Measurements from ENCODE around the gene POLE3. TPM values are rescaled to one million over a fixed set of nuclear protein-coding genes. Genes with fewer than 3 reads are reported as not detected.
A peak's percentile ranks its signal among the peaks of the same experiment; 100 is the strongest.

The POLE3 gene
- total and polyA plus RNA-seq, 5 experiments from 2014 or later = 59.5 to 138 (median 116) TPM

- DNase-seq (no peak), ATAC-seq (no peak)
- peaks cover 16 to 40% (median 37%) of the 10 kb centered on the region in 4 donors for H3K4me1 Mint-ChIP-seq
- peak overlapping the region; percentile 68 to 98 (median 82) for H3K4me3 Mint-ChIP-seq
- H3K36me3 Mint-ChIP-seq = peaks cover 0 to 16% (median 0%) of the 10 kb centered on the region in 3 donors
- no peaks in the 10 kb centered on the region for H3K9me3 Mint-ChIP-seq
- peak overlapping the region in 4 of 10 donors; percentile 15 to 74 (median 67) for H3K27ac Mint-ChIP-seq
- no peaks in the 10 kb centered on the region for H3K27me3 Mint-ChIP-seq
- POLR2A ChIA-PET = interaction anchor here (4.6 kb wide), 1 partner anchor 11 kb away, joined by 62 read pairs; the partner anchor contains the start of genes C9orf43 and POLE3
Measured at GRCh38 chr9:113399646-113400200, 10.8 kb downstream of the POLE3 start.

- H3K4me1 Mint-ChIP-seq = peaks cover 16 to 40% (median 35%) of the 10 kb centered on the region in 4 donors
- peak overlapping the region in 7 of 10 donors; percentile 25 to 98 (median 68) for H3K4me3 Mint-ChIP-seq
- H3K27me3 Mint-ChIP-seq = no peaks in the 10 kb centered on the region
- POLR2A ChIA-PET = interaction anchor here (4.6 kb wide), 1 partner anchor 12 kb away, joined by 62 read pairs; the partner anchor contains the start of genes C9orf43 and POLE3
- no peak overlapping the region for H3K27ac Mint-ChIP-seq
- H3K36me3 Mint-ChIP-seq = peaks cover 0 to 15% (median 0%) of the 10 kb centered on the region in 3 donors
- DNase-seq (no peak), ATAC-seq (no peak)
- H3K9me3 Mint-ChIP-seq = no peaks in the 10 kb centered on the region
Measured at GRCh38 chr9:113398796-113399195, 11.7 kb downstream of the POLE3 start.

- no peak overlapping the region for H3K4me3 Mint-ChIP-seq
- POLR2A ChIA-PET = no interaction called here
- ATAC-seq = no peak
- peak overlapping the region in 1 of 10 donors; percentile 28 for H3K27ac Mint-ChIP-seq
- H3K36me3 Mint-ChIP-seq = peaks cover 0 to 29% (median 0%) of the 10 kb centered on the region in 3 donors
- no peaks in the 10 kb centered on the region for H3K9me3 Mint-ChIP-seq
- H3K4me1 Mint-ChIP-seq = peaks cover 16 to 40% (median 33%) of the 10 kb centered on the region in 4 donors
- H3K27me3 Mint-ChIP-seq = no peaks in the 10 kb centered on the region
- no peak for DNase-seq
Measured at GRCh38 chr9:113397203-113397631, 13.3 kb downstream of the POLE3 start.

- H3K36me3 Mint-ChIP-seq = peaks cover 0 to 46% (median 5%) of the 10 kb centered on the region in 3 donors
- no peak overlapping the region for H3K4me3 Mint-ChIP-seq
- POLR2A ChIA-PET = no interaction called here
- DNase-seq (no peak), ATAC-seq (no peak)
- peaks cover 12 to 28% (median 22%) of the 10 kb centered on the region in 4 donors for H3K4me1 Mint-ChIP-seq
- no peaks in the 10 kb centered on the region for H3K9me3 Mint-ChIP-seq
- H3K27ac Mint-ChIP-seq = peak overlapping the region in 1 of 10 donors; percentile 38
- no peaks in the 10 kb centered on the region for H3K27me3 Mint-ChIP-seq
Measured at GRCh38 chr9:113395000-113395861, 15.2 kb downstream of the POLE3 start.

- DNase-seq = no peak
- H3K27ac Mint-ChIP-seq = no peak overlapping the region
- POLR2A ChIA-PET = no interaction called here
- ATAC-seq = no peak
- H3K9me3 Mint-ChIP-seq = no peaks in the 10 kb centered on the region
- no peaks in the 10 kb centered on the region for H3K27me3 Mint-ChIP-seq
- H3K4me3 Mint-ChIP-seq = no peak overlapping the region
- peaks cover 0 to 60% (median 9%) of the 10 kb centered on the region in 3 donors for H3K36me3 Mint-ChIP-seq
- H3K4me1 Mint-ChIP-seq = peaks cover 7 to 12% (median 9%) of the 10 kb centered on the region in 4 donors
Measured at GRCh38 chr9:113393281-113393680, 17.2 kb downstream of the POLE3 start.

GRCh38 chr9:113391917-113392316, 18.6 kb downstream of the POLE3 start:
- H3K27ac Mint-ChIP-seq = peak overlapping the region in 1 of 10 donors; percentile 38
- ATAC-seq (no peak), DNase-seq (no peak)
- H3K27me3 Mint-ChIP-seq = no peaks in the 10 kb centered on the region
- POLR2A ChIA-PET = no interaction called here
- peaks cover 0 to 72% (median 21%) of the 10 kb centered on the region in 3 donors for H3K36me3 Mint-ChIP-seq
- peaks cover 3 to 12% (median 9%) of the 10 kb centered on the region in 4 donors for H3K4me1 Mint-ChIP-seq
- no peaks in the 10 kb centered on the region for H3K9me3 Mint-ChIP-seq
- H3K4me3 Mint-ChIP-seq = peak overlapping the region in 1 of 10 donors; percentile 15

- Mint-ChIP-seq H3K4me3 (no peak overlapping the region), H3K36me3 (peaks cover 0 to 62% (median 21%) of the 10 kb centered on the region in 3 donors), H3K27ac (peak overlapping the region in 1 of 10 donors; percentile 33), H3K9me3 (no peaks in the 10 kb centered on the region), H3K27me3 (no peaks in the 10 kb centered on the region), H3K4me1 (peaks cover 0 to 2% (median under 1%) of the 10 kb centered on the region in 4 donors)
- DNase-seq (no peak), ATAC-seq (no peak)
- POLR2A ChIA-PET = no interaction called here
Measured at GRCh38 chr9:113390192-113390960, 20.1 kb downstream of the POLE3 start.

GRCh38 chr9:113389451-113389850, 21.0 kb downstream of the POLE3 start:
- no peak for ATAC-seq
- POLR2A ChIA-PET = interaction anchor here (0.5 kb wide), 1 partner anchor 14 kb away, joined by 4 read pairs; no protein-coding TSS in a partner anchor
- Mint-ChIP-seq H3K27me3 (no peaks in the 10 kb centered on the region), H3K4me1 (no peaks in the 10 kb centered on the region), H3K9me3 (no peaks in the 10 kb centered on the region), H3K27ac (no peak overlapping the region), H3K36me3 (peaks cover 0 to 58% (median 21%) of the 10 kb centered on the region in 3 donors), H3K4me3 (no peak overlapping the region)
- DNase-seq = no peak

GRCh38 chr9:113388833-113389232, 21.6 kb downstream of the POLE3 start:
- Mint-ChIP-seq H3K36me3 (peaks cover 0 to 57% (median 21%) of the 10 kb centered on the region in 3 donors), H3K4me3 (no peak overlapping the region), H3K27me3 (no peaks in the 10 kb centered on the region), H3K27ac (no peak overlapping the region), H3K4me1 (no peaks in the 10 kb centered on the region), H3K9me3 (no peaks in the 10 kb centered on the region)
- ATAC-seq = no peak
- POLR2A ChIA-PET = interaction anchor here (0.5 kb wide), 1 partner anchor 13 kb away, joined by 4 read pairs; no protein-coding TSS in a partner anchor
- DNase-seq = no peak

GRCh38 chr9:113387560-113388230, 22.8 kb downstream of the POLE3 start:
- H3K27ac Mint-ChIP-seq = no peak overlapping the region
- no peak for DNase-seq
- no peaks in the 10 kb centered on the region for H3K27me3 Mint-ChIP-seq
- peaks cover 0 to 46% (median 21%) of the 10 kb centered on the region in 3 donors for H3K36me3 Mint-ChIP-seq
- no peak overlapping the region for H3K4me3 Mint-ChIP-seq
- no peaks in the 10 kb centered on the region for H3K4me1 Mint-ChIP-seq
- H3K9me3 Mint-ChIP-seq = no peaks in the 10 kb centered on the region
- POLR2A ChIA-PET = interaction anchor here (0.6 to 1.5 kb wide), 3 partner anchors 11 to 104 kb away, joined by 3 to 7 read pairs (median 6); partner anchors contain the start of gene HDHD3
- no peak for ATAC-seq

- Mint-ChIP-seq H3K9me3 (no peaks in the 10 kb centered on the region), H3K4me3 (no peak overlapping the region), H3K36me3 (peaks cover 0 to 39% (median 19%) of the 10 kb centered on the region in 3 donors), H3K27me3 (no peaks in the 10 kb centered on the region), H3K27ac (peak overlapping the region in 3 of 10 donors; percentile 30 to 63 (median 44)), H3K4me1 (no peaks in the 10 kb centered on the region)
- DNase-seq = no peak
- POLR2A ChIA-PET = interaction anchor here (1.5 kb wide), 1 partner anchor 10 kb away, joined by 7 read pairs; the partner anchor contains the start of gene HDHD3
- no peak for ATAC-seq
Measured at GRCh38 chr9:113386571-113387393, 23.7 kb downstream of the POLE3 start.
